CD4-positive, alpha-beta T cell treated with Interleukin-15 for 1 hour (primary cell): ENCODE data around the gene UBASH3B.

Experiments used
- DNase-seq: peaks from one replicate; pipeline ENCODE4 v3.0.0-alpha.2; 2020

Gene UBASH3B

DNA sequence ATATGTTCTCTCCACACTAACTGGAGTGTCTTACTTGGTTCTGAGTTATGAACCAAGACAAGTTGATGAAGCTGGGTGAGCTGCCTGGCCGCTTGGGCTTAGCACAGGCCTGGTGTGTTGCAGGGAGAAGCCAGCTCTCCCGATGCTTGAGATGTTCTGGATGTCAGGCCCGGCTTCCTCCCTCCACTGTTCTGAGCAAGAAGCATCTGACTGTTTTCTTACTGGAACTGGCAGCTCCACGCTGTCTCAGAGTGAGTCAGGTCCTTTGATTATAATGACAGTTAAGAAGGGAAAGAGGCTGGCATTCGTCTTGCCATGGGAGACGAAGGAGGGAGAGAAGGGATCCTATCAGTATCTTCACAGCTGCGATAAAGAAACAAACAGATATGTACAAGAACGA lies 136.3 kb downstream of the UBASH3B start:
- no peak for DNase-seq

DNA sequence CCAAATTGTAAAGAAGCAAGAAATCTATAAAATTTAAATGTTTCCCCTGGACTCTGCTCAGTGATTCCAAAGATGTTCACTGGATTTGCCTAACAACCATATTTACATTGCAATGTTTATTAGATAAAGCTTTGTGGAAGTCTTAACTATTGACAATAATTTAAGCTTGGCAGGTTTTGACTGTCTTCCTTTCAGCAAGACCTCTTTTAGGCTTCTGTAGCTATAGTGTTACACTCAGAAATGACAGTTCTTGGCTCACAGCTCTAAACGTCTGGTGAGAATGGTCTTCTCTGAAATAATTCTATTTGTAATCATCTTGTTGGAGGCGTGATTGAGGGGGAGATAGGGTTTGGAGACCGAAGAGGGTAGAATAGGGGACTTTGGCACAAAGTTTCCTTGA lies 138.0 kb downstream of the UBASH3B start:
- no peak for DNase-seq

DNA sequence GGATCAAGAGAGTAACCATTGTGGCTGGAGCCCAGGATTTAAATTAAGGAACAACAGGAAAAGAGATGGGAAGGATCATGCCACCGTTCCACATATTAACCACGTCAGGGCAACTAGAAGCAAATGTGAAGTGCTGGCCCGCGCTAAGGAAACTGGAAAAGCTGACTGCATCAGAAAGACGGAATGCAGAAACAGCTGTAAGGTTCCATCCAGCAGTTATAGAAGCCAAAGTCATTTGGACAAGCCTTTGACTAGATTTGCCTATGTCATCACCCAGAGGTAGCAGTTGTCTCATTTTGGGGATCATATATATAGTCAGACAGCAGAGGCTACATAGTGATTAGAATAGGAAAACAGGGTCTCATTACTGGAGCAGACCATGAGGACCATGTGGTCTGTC lies 139.8 kb downstream of the UBASH3B start:
- DNase-seq = no peak

DNA sequence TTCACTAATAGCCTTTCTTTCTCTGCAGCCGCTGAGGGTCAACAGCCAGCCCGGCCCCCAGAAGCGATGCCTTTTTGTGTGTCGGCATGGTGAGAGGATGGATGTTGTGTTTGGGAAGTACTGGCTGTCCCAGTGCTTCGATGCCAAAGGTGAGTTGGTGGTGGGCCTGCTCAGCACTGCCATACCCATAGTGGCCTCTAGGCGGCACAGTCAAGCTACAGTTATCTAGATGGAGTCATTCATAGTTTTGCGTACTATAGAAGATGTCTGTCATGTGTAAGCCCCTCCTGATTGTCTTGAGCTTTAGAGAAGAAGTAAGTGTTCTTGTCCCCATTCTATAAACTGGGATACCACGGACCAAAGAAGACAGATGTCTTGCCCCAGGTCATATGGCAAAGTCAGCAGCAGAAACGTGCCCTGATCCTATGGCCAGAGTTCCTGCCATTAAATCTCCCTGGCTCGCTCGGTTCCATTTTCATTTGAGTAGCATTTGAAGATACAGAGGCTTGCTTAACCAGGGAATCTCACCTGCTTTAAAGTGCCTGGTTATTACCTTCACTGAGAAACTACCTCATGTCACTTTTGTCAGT lies 140.7 kb downstream of the UBASH3B start:
- peak; percentile 54 for DNase-seq

DNA sequence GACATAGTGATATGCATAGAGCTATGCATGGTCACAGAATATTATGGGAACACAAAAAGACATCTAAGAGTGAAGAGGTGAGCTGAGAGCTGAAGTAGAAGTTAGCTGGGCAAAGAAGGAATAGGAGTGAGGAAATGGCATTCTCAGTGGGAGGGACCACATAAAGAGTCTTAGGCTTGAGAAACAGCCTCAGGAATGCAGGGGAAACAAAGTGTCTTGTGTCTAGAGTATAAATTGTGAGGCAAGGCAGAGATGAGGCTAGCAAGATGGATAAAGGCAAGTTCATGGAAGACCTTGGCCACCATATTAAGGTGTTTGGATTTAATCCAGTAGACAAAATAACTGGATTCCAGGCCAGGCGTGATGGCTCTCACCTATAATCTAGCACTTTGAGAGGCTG lies 142.1 kb downstream of the UBASH3B start:
- no peak for DNase-seq

DNA sequence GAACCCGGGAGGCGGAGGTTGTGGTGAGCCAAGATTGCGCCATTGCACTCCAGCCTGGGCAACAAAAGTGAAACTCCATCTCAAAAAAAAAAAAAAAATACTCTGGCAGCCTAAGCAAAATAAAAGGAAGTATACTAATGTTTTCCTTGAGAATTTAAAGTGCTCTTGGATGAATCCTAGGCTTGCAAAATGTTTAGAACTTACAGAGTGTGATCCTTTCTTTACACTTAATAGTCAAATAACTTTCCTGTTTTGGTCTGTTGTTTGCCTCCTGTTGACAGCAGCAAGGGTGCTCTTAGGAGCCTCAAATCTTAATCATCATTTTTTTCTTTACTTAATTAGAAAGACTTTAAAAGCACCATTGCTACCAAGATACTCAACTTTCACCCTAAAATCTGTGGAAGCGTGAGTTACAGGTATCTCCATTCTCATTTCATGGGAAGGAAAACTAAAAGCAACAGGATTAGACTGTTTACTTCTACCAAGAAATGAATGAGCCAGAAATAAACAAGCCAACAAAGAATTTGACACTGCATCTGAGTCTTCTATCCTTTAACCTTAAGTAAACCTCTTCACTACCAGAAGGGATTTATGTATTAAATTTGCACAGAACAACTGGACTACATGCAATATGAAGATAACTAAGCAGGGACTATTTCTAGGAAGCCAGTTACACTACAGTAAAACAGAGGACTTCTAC lies 144.0 kb downstream of the UBASH3B start:
- DNase-seq = no peak

DNA sequence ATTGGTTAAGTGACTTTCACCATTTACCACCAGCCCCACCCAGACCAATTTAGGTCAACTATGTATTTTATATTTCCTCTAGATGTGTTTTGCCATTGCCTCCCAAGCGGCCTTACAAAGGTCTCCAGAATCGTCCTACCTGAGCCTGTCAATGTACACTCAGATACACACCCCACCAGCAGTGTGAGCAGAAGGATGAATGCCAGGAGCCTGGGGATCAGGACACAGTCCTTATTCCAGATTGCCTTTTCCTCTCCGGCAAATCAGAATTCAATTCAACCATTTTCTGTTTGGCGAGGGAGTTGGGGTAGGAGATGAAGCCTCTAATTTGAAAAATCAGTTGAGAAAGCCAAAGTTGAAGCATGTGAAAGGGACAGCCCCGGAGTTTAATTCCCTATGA lies 147.4 kb downstream of the UBASH3B start:
- no peak for DNase-seq

DNA sequence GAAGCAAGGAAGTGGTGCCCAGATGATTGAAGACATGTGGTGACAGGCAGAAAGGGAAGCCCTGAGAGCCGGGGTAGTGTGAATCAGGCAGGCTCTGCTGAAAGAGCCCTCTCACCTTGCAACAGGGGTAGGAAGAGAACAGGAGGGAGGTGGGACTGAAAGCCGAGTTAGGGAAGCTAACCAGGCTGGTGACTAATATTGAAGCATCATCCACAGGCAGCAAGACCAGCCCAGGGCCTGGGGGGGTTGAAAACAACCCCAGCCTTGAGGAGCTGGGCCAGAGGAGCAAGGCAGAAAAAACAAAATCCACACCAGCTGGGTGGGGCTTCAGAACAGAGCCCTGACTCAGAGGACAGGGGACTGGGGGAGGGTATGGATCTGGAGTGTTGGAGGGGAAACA lies 147.8 kb downstream of the UBASH3B start:
- DNase-seq = no peak

DNA sequence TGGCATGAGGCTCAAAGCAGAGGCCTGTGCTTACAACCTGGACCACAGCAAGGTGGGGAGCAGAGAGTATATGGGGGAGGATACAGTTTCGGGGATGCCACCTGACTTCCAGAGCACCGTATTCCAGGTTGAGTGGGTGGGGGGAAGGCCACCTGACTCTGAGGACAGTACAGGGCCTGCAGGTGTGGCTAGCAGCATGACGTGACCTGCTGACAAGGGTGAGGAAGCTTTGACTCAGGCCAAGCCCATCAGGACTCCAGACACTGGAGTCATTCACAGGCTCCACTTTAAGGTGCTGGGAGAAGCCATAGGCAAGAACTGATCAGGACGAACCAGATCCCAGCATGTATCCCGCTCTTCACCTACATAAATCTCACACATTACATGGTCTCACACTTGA lies 148.2 kb downstream of the UBASH3B start:
- no peak for DNase-seq

DNA sequence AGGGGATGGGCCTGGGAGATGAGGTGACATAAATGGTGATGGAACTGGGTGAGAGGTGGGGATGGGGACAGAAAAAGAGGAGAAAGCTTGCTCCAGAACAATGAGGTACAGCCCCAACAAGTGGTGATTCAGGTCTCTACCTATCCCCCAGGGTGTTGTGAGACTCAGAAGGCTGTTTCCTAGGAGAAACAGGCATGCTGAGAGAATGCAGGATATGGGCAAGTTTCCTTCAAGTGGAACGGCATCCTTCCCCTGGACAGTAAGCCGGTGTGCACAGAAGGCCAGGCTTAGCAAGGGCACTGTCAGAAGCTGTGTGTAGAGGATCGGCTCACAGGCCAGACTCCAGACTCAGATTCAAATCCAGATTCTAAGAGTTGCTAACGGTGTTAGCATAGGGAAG lies 148.6 kb downstream of the UBASH3B start:
- no peak for DNase-seq

DNA sequence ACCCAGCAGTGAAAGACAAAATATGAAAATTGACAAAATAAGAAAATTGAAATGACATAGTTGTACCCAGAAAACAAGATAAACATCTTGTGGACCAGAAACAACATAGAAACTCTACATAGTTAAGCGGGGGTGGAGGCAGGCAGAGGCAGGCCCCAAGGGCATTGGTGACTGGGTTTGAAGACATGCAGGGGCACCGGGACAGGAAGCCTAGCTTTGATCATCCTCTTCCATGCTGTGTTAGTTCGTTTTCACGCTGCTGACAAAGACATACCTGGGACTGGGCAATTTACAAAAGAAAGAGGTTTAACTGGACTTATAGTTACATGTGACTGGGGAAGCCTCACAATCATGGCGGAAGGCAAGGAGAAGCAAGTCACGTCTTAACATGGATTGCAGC lies 149.3 kb downstream of the UBASH3B start:
- DNase-seq = no peak

DNA sequence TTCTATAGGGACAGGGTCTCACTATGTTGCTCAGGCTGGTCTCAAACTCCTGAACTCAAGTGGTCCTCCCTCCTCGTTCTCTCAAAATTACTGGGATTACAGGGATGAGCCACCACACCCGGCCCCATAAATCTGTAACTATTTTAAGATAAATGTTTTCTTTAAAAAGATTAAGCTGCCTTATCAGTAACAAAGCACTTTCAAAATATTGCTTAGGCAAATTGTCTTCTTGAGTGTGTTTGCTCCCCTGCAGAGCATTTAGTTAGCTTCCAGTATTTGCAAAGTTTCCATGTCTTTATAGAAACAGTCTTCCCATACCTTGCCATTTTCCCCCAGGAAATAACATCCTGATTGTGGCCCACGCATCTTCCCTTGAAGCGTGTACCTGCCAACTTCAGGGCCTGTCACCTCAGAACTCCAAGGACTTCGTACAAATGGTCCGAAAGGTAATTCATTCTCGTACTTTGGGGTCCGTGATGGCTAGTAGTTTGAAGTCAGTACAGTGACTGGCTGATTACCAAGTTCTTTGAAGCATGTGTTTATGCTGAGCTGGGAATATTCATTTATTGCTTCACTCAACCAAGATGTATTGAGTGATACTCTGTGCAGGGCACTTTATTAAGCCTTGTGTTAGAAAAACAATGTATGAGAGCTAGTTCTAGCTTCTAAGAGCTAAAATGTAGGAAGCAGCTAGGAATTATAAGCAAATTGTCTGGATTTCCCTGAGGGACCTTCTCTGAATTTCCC lies 152.4 kb downstream of the UBASH3B start:
- DNase-seq = no peak

DNA sequence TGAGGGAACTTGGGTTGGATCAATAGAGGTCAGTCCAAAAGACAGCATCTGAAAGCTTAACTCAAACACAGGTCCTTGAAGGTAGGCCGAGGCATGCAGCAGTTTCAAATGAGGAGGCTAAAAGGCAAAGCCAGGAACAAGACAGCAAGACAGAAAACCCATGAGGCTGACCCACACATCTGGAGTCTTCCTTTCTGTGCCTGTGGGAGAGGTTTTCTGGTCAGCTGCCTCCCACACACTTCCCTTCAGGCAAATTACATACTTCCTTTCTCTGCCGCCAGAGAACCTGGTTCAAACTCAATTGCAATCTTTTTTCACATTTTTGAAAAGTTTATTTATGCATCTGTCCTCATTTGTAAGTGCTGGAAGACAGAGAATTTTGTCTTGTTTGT lies 153.0 kb downstream of the UBASH3B start:
- no peak for DNase-seq

DNA sequence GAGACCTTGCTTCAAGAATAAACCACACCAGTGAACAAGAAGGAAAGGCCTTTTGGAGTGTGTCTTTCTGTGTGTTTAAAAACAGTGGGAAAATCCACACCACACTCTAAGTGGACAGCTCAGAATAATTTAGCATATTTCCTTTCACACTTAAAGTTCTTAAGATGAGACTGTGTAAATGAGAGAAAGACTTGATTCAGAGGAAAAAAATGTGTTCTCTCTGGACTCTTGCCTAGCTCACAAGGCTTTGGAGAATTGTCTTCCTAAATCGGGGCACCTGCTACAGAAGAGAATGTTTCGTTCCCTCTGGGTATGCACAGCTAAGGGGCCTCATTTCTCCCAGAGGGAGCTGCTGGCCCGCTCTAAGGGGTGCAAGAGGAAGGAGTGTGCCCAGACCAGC lies 154.3 kb downstream of the UBASH3B start:
- no peak for DNase-seq

DNA sequence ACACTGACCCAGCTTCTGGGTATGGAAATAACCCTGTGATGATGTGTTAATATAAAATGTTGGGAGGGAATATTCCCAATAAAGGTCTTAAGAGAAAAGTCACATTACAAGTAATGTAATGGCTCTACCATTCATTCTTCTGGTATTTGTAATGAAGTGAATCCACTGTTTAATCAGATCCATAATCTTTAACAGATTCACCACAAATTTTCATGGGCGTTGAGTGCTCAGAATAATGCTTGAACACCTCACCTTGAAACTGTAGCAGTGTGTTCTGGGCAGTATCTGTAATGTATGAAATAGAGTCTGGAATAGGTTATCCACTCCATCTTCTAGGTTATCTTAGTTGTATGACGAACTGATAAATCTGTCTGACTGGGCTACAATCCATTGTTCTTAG lies 156.2 kb downstream of the UBASH3B start:
- no peak for DNase-seq

DNA sequence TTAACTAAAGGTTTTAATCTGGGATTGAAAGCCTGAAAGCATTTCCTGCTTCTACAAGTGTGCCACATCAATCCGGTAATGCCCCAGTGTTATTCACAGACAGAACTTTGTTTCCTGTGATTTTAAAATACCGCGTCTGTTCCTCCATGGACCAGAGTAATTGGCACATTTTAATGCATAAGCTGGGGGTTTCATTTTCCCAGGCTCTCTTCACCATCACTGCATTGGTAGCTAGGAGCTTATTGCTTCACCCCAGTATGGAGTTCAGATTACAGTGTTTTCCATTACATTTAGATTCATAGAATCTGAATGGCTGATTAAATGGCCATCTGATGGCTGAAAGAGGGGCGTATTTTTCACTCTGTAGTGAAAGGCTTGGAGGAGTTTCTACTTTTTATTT lies 157.1 kb downstream of the UBASH3B start:
- DNase-seq = no peak

DNA sequence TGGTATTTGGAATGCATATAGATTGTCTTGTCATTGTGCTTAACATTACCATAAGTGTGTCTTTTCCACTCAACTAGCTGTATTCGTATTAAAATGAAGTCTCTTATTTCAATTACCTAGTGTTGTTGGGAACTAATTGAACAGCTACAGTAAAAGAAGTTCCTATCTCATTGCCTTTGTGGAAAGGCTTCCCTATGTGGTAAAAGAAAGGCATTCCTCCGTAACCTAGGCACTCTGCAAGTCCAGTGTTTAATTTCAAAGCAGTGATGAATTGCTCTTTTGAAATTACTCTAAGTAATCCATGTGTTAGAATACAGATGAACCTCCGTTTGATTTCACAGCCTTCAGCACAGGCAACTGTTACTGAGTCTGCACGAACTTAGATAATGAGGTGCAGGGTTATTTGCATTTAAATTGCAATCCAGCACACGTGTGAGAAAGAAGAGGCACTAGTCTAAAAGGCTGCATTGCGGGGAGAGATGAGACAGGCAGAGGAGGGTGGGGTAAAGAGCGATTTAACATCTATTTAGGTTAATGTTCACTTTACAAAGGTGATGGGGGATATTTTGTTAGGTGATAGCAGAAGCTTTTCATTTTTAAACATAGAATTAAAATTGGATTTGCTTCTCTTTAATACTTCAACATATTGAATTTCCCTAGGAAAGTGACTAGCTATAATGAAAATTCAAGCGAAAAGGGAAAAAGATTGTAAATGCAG lies 157.8 kb downstream of the UBASH3B start:
- DNase-seq = no peak

DNA sequence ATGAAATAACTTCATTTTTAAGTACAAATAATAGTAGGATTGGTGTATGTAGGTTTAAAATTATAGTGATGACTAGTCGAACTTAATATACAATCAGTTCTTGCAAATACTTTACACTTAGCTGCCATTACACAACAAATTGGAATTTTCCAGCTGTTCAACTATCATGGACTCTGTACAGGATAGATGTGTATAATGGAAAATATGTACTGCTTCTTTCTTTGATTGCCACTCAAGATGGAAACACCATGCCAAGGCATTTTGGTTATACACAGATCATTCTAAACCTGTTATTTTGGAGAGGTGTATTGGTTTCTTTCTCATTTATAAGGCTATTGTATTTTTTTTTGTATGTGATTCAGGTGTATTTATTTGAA lies 158.4 kb downstream of the UBASH3B start:
- DNase-seq = no peak

DNA sequence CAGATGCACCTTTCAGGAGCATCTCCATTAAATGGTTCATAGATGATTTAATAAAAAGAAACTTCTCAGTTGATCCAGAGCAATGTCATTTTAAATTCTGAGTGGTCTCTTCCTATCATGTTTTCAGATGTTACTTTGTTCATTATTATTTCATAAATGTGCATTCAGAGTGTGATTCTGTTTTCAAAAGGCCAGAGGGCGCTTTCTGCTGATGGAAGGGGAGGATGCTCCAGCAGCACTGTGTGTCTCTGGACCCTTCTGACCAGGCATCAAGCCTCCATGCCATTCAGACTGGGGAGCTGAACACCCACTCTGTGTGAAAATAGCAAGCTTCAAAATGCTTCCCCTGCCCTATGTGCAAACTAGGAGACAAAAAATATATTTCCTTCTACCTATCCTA lies 158.9 kb downstream of the UBASH3B start:
- DNase-seq = no peak

DNA sequence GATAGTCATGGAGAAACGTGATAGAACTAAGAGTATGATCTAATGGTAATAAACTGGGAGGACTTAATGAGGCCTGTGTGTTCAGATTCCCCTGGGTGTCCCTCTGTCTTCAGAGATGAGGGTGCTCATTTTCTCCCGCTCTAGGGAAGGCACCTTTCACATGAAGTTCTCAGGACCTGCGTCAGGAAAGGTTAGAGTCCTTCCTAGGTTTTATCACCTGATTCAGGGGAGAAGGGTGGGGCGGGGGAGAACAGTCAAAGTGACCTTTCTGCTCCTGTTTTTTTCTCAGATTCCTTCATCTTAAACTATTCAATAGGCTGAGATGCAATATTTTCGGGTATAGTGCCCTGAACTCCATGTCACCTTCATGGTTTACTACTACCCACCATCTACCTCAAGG lies 160.4 kb downstream of the UBASH3B start:
- DNase-seq = no peak

DNA sequence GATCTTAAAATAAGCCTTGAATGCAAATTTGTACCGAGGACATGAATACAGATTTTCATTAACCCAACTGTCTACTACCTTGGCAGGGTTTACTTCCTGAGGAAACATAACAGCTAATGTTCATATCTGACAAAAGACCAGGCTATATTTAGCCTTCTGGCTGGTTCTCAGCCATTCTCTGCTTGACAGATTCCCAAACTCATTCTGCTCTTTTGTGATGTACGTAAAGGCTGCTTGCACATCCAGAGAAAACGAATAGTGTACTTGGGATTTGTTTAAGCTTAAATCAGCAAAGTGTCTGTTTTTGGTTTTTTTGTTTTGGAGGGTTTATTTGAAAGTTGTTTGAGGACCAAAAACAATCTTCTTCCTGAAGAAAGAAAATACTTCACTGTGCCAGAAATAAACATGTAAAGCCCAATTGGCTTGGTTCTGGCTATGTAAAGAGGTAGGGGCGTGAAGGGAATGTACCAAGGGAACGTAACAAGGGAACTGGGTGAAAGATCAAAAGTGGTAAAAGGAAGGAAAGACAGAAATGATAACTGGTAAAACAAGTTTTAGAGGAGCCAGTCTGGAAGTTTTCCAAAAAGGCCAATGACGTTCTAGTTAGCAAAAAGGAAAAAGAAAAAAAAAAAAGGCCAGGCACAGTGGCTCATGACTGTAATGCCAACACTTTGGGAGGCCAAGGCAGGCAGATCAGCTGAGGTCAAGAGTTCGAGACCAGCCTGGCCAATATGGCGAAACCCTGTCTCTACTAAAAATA lies 161.4 kb downstream of the UBASH3B start:
- DNase-seq = no peak

DNA sequence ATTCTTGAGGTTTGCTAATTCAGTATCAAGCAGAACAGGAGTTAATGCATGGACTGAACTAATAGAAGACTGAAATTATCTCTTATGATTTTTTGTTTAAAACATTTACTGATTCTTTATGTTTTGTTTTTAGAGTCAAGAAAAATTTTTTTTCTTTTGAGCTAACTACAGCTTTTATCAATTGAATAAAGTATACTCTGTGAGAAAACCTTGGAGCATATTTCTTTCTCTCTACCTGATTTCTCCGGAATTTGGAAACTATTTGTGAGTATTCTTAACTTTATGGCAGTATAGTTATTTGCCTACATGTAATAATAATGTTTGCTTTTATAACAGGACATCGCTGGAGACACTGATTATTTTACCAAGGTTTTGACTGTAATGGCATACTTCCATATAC lies 164.6 kb downstream of the UBASH3B start:
- DNase-seq = no peak

DNA sequence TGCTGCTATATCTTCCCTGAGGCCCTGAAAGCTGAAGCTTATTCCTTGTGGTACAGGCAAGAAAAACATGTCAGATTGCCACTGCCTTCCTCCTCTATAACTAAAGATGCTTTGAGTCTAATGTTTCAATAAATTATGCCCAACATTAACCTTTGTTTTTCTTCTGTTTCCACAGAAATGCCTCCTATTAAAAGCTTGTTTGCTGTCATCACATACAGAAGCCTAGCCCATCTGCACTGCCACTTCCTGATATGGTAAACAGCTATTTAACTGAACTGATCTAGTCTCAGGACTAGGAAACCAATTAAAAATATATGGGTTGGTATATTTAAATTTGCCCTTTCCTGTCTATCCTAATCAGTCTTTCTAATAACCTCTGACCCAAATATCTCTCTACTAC lies 165.6 kb downstream of the UBASH3B start:
- no peak for DNase-seq
